ENCODE results near the gene B9D1.
A peak's percentile ranks its signal among the peaks of the same experiment; 100 is the strongest.

Gene B9D1

DNA sequence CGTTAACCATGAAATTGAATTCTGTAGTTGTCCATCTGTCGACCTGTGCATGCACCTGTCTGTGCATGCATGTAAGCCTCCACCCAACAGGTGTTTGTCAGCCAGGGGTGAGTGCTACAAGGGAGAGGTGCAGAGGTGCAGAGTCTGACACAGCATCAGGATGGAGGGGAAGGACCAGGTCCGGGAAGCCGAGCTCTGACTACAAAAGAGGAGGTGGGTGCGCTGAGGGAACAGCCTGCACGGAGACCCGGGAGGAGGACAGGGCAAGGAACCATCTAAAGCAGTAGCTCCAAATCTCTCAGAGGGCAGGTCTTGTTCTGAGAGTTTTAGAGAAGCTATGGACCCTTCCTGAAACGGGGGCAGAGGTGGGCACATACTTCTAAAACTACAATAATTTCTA is 54.1 kb downstream of the B9D1 start:
- H3K27ac ChIP-seq = no peak overlapping the region
- H3K4me3 ChIP-seq (IDR thresholded peaks at IDR 0.05; ENCODE audit: insufficient read depth, low read depth, low read length) = no peak overlapping the region
- H3K9ac ChIP-seq = no peak overlapping the region
- no peaks in the 10 kb centered on the region for H3K27me3 ChIP-seq (ENCODE audit: insufficient read depth, low read depth)
- no peaks in the 10 kb centered on the region for H4K20me1 ChIP-seq (ENCODE audit: insufficient read depth)
- TF ChIP-seq, protein P1, sequence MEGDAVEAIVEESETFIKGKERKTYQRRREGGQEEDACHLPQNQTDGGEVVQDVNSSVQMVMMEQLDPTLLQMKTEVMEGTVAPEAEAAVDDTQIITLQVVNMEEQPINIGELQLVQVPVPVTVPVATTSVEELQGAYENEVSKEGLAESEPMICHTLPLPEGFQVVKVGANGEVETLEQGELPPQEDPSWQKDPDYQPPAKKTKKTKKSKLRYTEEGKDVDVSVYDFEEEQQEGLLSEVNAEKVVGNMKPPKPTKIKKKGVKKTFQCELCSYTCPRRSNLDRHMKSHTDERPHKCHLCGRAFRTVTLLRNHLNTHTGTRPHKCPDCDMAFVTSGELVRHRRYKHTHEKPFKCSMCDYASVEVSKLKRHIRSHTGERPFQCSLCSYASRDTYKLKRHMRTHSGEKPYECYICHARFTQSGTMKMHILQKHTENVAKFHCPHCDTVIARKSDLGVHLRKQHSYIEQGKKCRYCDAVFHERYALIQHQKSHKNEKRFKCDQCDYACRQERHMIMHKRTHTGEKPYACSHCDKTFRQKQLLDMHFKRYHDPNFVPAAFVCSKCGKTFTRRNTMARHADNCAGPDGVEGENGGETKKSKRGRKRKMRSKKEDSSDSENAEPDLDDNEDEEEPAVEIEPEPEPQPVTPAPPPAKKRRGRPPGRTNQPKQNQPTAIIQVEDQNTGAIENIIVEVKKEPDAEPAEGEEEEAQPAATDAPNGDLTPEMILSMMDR (conservative IDR thresholded peaks at IDR 0.05; ENCODE audit: low read depth, low read length) = no peak
- H3K79me2 ChIP-seq (ENCODE audit: insufficient read depth, low read depth) = no peaks in the 10 kb centered on the region
- peaks cover 58% of the 10 kb centered on the region for H3K4me1 ChIP-seq (ENCODE audit: low read depth, poor library complexity, severe bottlenecking)
- H3K36me3 ChIP-seq (ENCODE audit: insufficient read depth) = no peaks in the 10 kb centered on the region
- H2AFZ ChIP-seq (ENCODE audit: low read depth) = no peak overlapping the region
- H3K4me2 ChIP-seq = no peak overlapping the region; the same call in 1 of the 2 replicates

DNA sequence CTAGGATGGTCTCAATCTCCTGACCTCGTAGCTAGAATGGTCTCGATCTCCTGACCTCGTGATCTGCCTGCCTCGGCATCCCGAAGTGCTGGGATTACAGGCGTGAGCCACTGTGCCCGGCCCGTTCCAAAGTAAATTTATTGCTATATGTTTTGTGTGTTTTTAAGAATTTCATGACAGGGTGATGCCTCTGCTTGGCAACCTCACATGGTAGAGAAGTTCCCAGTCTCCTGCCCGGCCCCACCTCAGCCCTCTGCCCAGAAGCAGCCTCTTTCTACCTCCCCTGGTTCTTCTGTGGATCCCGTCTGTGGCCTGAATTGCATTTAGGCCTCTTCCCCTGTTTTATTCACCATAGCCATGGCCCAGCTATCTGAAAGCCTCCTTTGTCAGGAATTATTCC is 55.0 kb downstream of the B9D1 start:
- Histone ChIP-seq H3K27ac (peak overlapping the region; percentile 82; the same call in 1 of the 2 replicates), H3K79me2 (ENCODE audit: insufficient read depth, low read depth) (no peaks in the 10 kb centered on the region), H2AFZ (ENCODE audit: low read depth) (no peak overlapping the region), H3K36me3 (ENCODE audit: insufficient read depth) (no peaks in the 10 kb centered on the region), H4K20me1 (ENCODE audit: insufficient read depth) (no peaks in the 10 kb centered on the region), H3K27me3 (ENCODE audit: insufficient read depth, low read depth) (no peaks in the 10 kb centered on the region), H3K4me3 (IDR thresholded peaks at IDR 0.05; ENCODE audit: insufficient read depth, low read depth, low read length) (no peak overlapping the region), H3K4me1 (ENCODE audit: low read depth, poor library complexity, severe bottlenecking) (peaks cover 66% of the 10 kb centered on the region), H3K4me2 (peak overlapping the region; percentile 84), H3K9ac (no peak overlapping the region)
- TF ChIP-seq, protein P1 (conservative IDR thresholded peaks at IDR 0.05; ENCODE audit: low read depth, low read length) = no peak

DNA sequence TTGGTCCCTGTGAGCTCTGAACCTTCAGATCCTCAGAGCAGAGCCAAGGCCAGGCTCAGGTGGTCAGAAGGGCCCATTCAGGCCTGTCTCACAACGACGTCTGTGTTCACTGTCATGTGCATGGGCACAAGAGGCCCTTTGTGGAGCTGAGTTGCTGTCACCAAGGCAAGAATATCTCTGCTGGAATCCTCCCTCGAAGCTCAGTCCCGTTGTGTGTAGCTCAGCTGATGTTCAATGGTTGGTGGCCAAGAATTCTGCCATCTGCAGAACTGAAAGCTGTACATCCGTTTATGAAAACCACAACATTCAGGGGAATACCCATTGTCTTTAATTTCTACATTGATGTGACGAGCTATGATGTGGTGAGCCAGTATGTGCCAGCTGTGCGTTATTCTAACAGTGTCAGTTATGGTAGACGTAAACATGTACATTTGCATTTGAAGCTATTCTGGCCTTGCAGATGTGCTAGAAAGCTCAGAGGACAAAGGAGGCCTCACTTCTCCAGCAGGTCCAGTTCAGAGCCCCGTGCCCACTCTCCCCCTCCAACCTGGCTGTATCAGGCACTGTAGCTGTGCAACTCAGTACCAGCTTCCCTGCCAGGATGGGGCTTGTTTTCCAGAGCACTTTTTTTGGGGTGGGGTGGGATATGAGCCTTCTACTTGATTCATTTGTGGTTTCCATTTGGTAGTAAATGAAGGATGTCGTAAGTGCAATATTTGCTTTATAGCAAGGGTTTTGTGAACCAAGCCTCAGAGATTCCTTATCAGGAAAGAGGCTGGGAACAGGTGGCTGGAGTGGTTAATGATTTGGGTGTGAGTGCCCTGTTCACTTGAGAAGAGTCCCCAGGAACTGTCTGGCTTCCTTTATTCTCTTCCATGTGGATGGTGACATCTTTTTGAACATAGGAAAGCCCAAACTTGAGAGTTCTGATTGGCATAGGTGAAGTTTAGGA is 56.1 kb downstream of the B9D1 start:
- H3K4me2 ChIP-seq = peak overlapping the region; percentile 84
- peaks cover 63% of the 10 kb centered on the region for H3K4me1 ChIP-seq (ENCODE audit: low read depth, poor library complexity, severe bottlenecking)
- H2AFZ ChIP-seq (ENCODE audit: low read depth) = no peak overlapping the region
- H3K27me3 ChIP-seq (ENCODE audit: insufficient read depth, low read depth) = no peaks in the 10 kb centered on the region
- no peaks in the 10 kb centered on the region for H4K20me1 ChIP-seq (ENCODE audit: insufficient read depth)
- H3K9ac ChIP-seq = peak overlapping the region; percentile 41; the same call in 1 of the 2 replicates
- no peak overlapping the region for H3K4me3 ChIP-seq (IDR thresholded peaks at IDR 0.05; ENCODE audit: insufficient read depth, low read depth, low read length)
- H3K27ac ChIP-seq = peak overlapping the region; percentile 82
- TF ChIP-seq, protein P1 (conservative IDR thresholded peaks at IDR 0.05; ENCODE audit: low read depth, low read length) = no peak
- H3K79me2 ChIP-seq (ENCODE audit: insufficient read depth, low read depth) = no peaks in the 10 kb centered on the region
- H3K36me3 ChIP-seq (ENCODE audit: insufficient read depth) = no peaks in the 10 kb centered on the region

DNA sequence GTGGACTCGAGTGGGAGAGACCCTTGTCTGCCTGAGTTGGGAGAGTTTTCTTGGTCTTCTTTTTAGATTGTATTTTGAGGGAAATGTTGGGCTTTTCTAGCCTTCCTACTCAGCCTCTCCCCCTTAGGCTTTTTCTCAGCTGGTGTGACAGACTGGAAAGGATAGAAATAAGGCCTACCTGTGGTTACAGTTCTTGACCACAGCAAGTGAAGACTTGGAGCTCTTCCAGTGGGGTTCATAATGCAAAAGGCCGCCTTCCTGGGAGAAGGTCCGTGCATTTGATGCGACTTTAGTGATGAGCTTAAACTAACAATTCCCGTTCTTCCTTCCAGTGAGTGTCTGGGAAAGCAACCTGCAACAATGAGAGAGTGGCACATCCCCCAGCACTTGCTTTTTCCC is 56.8 kb downstream of the B9D1 start:
- Histone ChIP-seq H3K36me3 (ENCODE audit: insufficient read depth) (no peaks in the 10 kb centered on the region), H3K4me3 (IDR thresholded peaks at IDR 0.05; ENCODE audit: insufficient read depth, low read depth, low read length) (no peak overlapping the region), H3K27ac (peak overlapping the region; percentile 82), H3K4me1 (ENCODE audit: low read depth, poor library complexity, severe bottlenecking) (peaks cover 65% of the 10 kb centered on the region), H3K4me2 (peak overlapping the region; percentile 83), H3K79me2 (ENCODE audit: insufficient read depth, low read depth) (no peaks in the 10 kb centered on the region), H3K27me3 (ENCODE audit: insufficient read depth, low read depth) (no peaks in the 10 kb centered on the region), H3K9ac (peak overlapping the region; percentile 40; the same call in 1 of the 2 replicates), H4K20me1 (ENCODE audit: insufficient read depth) (no peaks in the 10 kb centered on the region), H2AFZ (ENCODE audit: low read depth) (no peak overlapping the region)
- TF ChIP-seq, protein P1 (conservative IDR thresholded peaks at IDR 0.05; ENCODE audit: low read depth, low read length) = no peak

Data from KMS-11 (cell line).